ENCODE data around the gene MAP3K4.

Gene MAP3K4

DNA sequence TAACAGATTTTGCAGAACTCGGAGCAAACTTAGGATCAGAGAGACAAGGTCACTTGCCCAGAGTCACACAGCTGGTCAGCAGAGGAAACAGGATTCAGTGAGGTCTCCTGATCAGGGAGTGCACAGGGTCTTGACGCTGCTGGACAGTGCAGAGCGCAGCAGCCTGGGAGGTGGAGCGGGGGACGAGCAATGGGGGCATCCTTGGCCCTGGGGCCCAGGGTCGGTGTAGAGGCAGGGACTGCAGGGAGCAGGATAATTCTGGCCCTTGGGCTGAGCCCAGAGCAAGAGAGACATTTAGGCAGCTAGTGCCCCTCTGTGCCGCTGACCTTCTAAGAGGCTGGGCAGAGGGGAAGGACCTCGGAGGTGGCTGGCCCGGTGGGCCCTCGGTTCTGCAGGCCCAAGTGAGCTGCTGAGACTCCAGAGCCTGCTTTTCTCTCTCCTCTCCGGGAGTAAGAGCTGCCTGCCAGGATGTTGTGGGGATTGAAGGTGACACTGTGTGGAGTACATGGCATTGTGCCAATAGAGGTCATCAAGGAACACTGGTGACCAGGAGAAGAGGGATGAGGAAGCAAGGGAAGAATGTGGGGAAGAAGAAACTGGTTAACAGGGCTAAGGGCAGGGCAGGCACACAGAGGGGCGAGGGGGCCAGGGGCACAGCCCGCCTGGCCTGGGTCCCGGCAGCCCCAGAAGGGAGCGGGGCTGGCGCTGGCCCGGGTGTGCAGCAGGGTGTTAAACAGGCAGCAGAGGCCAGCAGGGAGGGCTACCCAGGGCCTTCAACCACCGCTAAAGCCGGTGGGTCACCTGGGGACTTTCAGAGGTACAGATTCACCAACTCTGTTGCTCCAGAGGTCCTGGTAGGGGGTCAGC lies 160.3 kb downstream of the MAP3K4 start:
- DNase-seq, result no peak

DNA sequence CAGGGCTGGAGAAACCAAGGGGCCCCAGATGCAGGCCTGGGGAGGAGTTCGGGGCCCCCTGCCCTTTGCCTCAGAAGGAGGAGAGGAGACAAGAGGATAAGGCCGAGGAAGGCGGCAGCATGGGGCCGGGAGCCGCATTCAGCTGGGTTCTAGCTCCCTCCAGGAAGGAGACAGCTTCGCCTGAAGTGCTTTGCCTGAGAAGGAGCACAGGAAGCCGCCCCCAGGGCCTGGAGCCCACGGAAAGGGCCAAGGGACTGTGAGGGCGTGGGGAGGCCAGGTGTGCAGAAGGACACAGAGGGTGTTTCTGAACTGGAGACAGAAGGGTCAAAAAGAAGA lies 160.9 kb downstream of the MAP3K4 start:
- no peak for DNase-seq

DNA sequence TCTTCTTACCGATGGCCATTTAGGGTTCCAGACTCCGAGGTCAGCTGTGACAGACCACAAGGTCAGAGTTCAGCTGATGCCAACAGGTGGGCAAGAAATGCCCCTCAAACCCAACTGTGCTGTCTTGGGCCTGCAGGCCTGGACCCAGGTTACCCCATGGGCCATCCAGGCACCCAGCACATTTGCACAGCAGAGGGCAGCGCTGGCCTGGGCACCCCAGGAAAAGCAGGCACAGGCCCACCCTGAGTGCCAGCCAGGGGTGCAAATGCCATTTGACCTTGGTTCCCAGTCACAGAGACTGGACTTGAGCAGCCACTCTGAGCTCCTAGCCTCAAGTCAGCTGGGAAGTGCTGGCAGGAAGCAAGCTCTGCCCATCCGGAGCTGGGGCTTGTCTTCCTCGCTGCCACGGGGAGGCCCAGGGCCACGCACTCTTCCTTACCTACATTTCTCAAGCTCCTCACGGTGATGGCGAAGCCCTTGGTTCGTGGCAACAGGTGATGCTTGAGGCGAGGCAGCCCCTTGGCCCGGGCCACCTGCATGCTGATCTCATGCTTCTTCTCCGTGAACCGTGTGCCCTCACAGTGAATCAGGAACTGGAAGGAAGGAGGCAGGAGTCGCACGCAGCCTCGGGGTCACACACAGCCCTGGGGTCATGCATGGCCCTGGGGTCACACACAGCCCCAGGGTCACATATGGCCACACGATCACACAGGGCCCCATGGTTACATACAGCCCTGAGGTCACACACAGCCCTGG lies 161.5 kb downstream of the MAP3K4 start:
- DNase-seq, result no peak

DNA sequence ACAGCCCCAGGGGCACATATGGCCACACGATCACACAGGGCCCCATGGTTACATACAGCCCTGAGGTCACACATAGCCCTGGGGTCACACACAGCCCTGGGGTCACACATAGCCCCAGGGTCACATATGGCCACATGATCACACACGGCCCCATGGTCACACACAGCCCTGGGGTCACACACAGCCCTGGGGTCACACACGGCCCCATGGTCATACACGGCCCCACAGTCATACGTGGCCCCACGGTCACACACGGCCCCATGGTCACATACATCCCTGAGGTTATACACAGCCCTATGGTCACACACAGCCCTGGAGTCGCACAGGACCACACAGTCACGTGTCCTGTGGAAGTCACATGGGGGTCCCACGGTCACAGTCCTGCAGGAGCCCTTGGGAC lies 162.2 kb downstream of the MAP3K4 start:
- DNase-seq, result no peak

DNA sequence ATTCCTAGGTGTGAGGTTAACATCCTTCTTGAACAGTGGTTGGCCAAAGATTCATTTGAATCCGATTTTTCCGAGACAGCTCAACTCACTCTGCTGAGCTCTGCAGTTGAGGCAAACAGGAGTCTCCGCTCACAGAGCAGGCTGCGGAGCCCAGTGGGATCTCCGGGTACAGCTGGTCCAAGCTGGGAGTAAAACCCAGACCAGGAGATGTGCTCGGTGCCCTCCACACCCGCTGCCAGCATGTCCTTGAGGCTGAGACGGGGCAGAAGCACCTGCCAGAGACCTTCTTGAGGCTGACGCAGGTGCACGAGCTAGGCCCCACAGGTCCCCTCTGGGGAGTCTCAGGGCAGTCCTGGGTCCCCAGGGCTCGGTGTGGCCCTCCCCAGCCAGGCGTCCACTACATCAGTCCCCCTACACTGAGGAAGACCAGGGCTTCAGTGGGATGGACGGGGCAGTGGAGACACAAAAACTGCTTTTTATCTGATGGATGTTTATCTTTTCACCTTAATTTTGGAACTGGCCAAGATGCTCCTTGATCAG lies 163.3 kb downstream of the MAP3K4 start:
- no peak for DNase-seq

DNA sequence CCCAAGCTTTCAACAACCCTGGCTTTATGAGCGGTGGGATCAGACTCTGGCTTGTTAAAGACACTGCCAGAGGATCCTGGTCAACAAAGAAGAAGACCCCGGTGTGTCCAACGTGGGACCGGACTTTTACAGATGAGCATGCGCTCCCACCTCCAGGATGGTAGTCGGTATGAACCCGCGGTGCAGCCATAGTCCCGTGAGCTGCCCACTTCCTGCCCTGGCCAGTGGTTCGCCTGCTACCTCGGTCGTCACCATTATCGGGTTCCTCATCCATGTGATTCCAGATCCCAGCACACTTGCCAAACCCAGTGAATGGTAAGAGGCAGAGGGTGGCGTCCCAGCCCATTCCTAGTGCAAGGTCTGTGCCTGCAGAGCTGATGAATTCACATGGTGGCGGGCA lies 169.6 kb downstream of the MAP3K4 start:
- no peak for DNase-seq

DNA sequence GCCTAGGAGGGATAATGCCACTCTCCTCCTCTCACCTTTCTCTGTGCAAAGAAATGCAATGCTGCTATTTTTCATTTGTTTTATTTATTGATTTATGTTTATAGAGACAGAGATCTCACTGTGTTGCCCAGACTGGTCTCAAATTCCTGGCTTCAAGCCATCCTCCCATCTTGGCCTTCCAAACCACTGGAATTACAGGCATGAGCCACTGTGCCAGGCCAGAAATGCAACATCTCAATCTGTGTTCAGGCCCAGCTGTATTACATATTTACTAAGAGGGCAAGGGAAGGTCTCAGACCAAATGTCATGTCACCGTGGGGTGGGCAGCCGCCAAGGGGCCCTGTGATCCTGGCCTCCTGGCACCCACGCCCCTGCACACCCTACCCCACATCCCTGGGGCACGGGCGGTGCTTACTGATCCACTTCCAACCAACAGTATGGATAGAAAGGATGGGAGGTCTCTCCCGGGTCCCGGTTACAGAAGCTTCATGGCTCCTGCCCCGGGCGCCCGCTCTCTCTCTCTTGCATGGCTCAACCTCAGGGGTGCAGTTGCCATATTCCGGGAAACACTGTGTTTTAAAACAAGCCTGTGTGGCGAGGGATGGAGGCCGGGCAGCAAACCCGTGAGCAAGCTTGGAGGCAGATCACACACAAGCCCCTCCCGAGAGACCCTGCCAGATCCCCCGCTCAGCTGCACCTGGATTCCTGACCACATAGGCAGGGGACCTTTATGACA lies 170.5 kb downstream of the MAP3K4 start:
- no peak for DNase-seq

DNA sequence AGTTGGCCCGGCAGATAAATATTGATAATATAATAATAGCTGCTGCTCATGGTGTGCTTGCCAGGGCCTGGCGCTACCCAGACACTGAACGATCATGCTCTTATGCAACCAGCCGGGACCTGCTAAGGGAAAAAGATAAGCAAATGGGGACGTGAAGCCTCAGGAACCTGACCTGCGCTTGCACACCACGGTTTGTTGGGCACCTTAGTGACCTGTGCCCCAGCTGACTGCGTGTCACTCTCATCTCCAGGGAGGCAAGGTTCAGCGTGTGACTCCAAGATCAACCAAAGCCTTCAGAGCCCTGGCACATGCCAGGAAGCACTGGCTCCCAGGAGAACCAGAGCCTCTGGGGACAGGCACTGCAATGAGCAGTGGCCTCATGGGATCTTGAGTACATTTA lies 171.2 kb downstream of the MAP3K4 start:
- DNase-seq, result no peak

DNA sequence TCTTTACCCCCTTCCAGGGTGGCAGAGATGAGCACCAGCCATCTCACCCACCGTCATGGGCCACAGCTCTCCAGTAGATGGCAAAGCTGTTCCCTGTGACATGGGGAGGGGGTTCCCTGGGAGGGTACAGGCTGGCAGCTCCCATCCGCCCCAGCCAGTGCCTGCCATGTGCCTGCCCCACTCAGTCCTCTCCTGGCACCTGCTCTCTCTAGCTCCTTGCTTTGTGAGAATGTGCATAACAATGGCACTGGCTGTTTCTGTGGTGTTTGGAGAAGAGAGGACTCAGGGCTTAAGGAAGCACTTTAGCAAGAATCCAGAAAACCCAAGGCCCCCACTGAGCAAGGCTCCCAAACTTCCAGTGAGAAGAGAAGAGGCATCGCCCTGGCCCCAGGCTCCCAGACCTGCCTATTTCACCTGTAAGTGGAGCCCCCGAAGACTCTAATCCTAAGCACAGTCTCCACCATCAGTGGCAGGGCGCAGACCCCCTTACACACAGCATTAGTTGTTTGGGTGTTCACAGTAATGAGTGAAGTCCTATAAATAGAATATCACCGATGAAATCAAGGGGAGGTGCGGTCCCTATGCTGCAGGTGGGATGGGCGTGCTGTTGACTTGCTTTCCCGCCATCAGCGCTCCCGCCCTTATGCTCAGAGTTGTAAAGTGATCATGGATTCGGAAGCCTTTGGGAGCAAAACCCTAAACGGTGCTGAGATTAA lies 172.1 kb downstream of the MAP3K4 start:
- no peak for DNase-seq

DNA sequence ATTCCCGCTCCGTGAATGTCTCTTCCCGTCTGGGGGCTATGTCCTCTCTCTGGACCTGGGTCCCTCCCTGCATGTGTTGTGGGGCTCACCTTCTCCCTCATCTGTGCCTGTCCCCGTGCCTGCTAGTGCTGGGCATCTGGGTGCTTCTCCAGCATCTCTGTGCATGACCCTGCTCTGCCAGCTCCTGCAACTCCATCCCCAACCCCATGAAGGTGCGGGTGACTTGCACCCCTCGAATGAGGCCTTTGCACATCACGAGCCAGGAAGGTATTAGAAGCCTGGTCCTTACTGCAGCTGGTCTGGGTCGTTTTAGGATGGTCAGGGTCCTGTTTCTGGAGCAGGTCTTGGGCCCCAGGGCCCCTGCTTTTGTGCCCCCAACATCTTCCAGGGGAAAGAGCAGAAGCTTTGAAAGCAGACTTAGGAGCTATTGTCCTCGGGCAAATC lies 172.6 kb downstream of the MAP3K4 start:
- no peak for DNase-seq

DNA sequence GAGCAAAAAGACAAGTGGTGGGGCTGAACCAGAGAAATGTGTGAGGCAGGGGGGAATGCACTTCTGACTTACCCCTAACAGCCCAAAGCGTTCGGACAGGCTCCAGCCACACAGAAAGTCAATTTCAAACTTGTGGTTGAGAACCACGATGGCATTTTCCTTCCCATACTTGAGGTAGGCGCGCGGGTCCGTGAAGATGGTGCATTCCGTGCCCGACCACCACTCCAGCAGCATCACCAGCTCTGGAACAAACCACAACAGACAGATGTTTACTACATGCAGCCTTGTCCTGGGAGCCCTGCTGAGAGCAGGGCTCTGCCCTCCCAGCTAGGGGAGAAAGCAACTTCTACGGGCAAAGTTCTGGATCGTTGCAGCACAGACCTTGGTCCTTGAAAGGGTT lies 174.6 kb downstream of the MAP3K4 start:
- DNase-seq, result no peak

DNA sequence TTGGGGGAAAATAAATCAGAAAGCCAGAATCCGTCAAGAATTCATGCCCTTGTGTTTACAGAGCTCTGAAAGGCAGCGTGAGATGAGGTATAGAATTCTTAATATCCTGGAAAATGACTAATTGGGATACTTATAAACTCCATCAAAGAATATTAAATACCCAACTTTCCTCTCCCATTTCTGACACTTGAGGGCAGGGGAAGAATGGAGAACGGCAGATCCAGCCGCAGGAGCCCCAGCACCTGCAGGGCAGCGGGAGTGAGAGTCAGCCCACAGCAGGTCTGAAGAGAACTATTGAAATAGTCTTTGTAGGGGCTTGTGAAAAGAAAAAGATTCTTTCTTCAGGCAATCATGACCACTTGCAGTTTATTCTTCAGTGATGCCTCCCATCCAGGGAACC lies 175.1 kb downstream of the MAP3K4 start:
- DNase-seq, result no peak

Measured in RPMI8226 (cell line).